ENCODE measurements around the gene RAB11FIP4.
"Not testable (repeated sequence)": the region's sequence is repeated elsewhere in the genome, so short reads cannot be mapped to it uniquely, and the experiment has no call there.

RAB11FIP4 gene

GRCh38 chr17:31433811-31434726, 42.6 kb downstream of the RAB11FIP4 start:
- FAIRE-seq: no peak

GRCh38 chr17:31434727-31435050, 43.2 kb downstream of the RAB11FIP4 start:
- FAIRE-seq: no peak

- FAIRE-seq: no peak
Observed at GRCh38 chr17:31435581-31435980, 44.1 kb downstream of the RAB11FIP4 start.

GRCh38 chr17:31437720-31438400, 46.4 kb downstream of the RAB11FIP4 start:
- no peak for FAIRE-seq

GRCh38 chr17:31439716-31440115, 48.2 kb downstream of the RAB11FIP4 start:
- FAIRE-seq: no peak

GRCh38 chr17:31442276-31442675, 50.8 kb downstream of the RAB11FIP4 start:
- FAIRE-seq: no peak

GRCh38 chr17:31442856-31443255, 51.4 kb downstream of the RAB11FIP4 start:
- FAIRE-seq: not testable (repeated sequence)

GRCh38 chr17:31443386-31443785, 51.9 kb downstream of the RAB11FIP4 start:
- no peak for FAIRE-seq

GRCh38 chr17:31444026-31444425, 52.6 kb downstream of the RAB11FIP4 start:
- FAIRE-seq: no peak

GRCh38 chr17:31446195-31446967, 54.9 kb downstream of the RAB11FIP4 start:
- FAIRE-seq: no peak

- no peak for FAIRE-seq
Observed at GRCh38 chr17:31448467-31449077, 57.1 kb downstream of the RAB11FIP4 start.

GRCh38 chr17:31449111-31449510, 57.6 kb downstream of the RAB11FIP4 start:
- FAIRE-seq: no peak

- FAIRE-seq: no peak
Observed at GRCh38 chr17:31449746-31450145, 58.3 kb downstream of the RAB11FIP4 start.

- FAIRE-seq: no peak
Observed at GRCh38 chr17:31452101-31452500, 60.6 kb downstream of the RAB11FIP4 start.

GRCh38 chr17:31452561-31453110, 61.2 kb downstream of the RAB11FIP4 start:
- no peak for FAIRE-seq

GRCh38 chr17:31453896-31454295, 62.4 kb downstream of the RAB11FIP4 start:
- no peak for FAIRE-seq

- no peak for FAIRE-seq
Observed at GRCh38 chr17:31456814-31457213, 65.3 kb downstream of the RAB11FIP4 start.

GRCh38 chr17:31457391-31458234, 66.1 kb downstream of the RAB11FIP4 start:
- no peak for FAIRE-seq

GRCh38 chr17:31458829-31459228, 67.4 kb downstream of the RAB11FIP4 start:
- no peak for FAIRE-seq

GRCh38 chr17:31459716-31460115, 68.2 kb downstream of the RAB11FIP4 start:
- FAIRE-seq: no peak

- no peak for FAIRE-seq
Observed at GRCh38 chr17:31460226-31460721, 68.8 kb downstream of the RAB11FIP4 start.
